IPS-NIHi7 (cell line): ENCODE data around the gene TNMD.
A peak's percentile ranks its signal among the peaks of the same experiment; 100 is the strongest.
"Not testable (repeated sequence)": the region's sequence is repeated elsewhere in the genome, so short reads cannot be mapped to it uniquely, and the experiment has no call there.

Experiments
- DNase-seq: peaks from one replicate; pipeline ENCODE4 v3.0.0; 2012; ENCODE audit warnings: mixed read lengths; ENCODE audit errors: extremely low spot score

The TNMD gene

DNA sequence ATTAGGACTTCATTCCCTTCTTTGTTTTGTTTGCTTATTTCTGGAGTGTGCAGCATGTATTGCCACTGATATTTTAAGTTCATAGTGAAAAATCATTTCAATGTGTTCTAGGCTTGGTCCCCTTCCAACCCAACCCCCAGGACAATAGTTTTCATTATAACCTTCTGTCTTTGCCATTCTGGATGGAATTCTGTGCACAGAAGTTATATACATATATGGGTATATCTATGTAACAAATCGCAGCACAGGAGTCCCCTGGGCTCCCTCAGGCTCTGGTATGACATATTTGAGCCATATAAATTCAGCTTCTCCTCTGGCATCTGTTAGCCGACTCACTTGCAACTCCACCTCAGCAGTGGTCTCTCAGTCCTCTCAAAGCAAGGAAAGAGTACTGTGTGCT is at the start of gene TNMD:
Gene TNMD, plus strand, starts transcription at position 326 of the 400 bp plus-strand sequence. CDS start 83 bp downstream, outside the sequence.
- no peak for DNase-seq

DNA sequence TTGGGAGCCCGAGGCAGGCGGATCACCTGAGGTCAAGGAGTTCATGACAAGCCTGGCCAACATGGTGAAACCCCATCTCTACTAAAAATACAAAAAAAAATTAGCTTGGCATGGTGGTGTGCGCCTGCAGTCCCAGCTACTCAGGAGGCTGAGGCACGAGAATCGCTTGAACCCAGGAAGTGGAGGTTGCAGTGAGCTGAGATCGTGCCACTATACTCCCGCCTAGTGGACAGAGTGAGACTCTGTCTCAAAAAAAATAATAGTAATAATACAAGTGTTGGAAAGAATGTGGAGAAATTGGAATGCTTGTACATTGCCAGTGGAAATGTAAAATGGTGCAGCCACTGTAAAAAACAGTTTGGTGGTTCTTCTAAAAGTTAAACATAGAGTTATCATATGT is 19.2 kb upstream of the TNMD start:
- DNase-seq, result not testable (repeated sequence)

DNA sequence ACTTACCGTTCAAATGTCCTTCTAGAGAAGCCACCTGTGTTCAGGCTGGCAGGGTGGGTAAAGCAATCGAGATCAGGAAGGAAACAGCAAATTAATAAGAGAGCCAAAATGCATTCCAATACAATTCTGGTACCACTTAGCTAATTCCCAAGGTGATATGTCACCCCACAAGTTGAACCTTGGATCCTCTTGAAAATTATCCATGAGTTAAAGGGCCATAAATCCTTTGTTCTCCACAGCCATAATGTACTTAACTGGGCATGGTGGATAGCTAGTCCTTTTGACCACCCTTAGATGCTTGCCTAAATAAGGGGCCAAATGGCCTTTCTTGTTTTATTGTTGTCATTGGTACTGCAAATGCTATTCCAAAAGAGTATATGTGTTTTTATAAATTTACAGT is 2.0 kb downstream of the TNMD start:
- no peak for DNase-seq

DNA sequence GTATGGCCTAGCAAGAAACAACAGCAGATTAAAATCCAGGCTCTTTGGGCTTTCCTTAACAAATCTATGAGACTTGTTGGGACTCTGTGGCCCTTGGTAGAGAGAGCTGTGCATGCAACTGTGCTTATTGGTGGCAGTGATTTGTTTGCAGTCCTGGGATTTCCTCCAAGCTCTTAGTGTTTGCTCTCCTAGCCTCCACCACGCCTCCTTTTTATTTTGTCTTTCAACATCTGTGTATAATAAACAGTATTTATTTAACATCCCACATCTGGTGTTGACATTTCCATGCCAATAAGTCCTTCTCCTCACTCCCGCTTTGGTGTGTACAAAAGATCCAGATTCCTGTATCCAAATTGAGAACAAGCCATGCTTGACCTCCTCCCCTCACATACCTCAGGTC is 3.1 kb downstream of the TNMD start:
- no peak for DNase-seq

DNA sequence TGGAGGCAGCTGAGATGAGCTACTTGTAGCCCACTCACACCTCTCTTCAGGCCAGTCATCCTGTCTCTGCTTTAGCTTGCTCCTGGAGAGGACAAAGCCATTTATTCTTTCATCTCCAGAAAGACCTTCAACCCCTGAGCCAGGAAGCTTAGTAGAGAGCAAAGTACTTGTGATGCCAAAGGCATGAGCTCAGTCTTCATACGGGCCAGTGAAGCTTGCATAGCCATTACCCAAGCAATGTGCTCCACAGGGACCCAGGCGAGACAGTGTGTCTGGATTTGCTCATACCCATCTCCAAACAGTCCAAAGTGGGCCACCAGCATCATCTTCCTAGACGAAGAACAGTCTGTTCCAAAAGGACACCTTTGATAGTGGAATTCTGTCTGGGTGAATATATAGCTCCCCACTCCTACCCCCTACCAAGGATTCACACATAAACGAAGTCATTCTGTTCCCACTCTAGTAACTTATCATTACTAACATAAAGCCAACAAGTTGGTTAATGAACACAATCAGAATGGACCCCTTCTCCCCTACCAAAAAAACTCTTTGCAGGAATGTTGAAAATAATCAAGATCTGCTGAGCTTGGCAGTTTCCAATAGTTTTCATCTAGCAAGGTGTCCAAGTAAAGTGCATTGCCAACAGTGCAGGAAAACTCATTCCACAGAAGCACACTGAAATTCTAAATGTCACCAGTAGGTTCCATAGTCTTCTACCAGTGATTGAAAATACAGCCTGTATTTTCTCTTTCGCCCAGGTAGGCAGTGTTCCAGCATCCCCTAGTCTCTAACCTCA is 6.7 kb downstream of the TNMD start:
- no peak for DNase-seq

DNA sequence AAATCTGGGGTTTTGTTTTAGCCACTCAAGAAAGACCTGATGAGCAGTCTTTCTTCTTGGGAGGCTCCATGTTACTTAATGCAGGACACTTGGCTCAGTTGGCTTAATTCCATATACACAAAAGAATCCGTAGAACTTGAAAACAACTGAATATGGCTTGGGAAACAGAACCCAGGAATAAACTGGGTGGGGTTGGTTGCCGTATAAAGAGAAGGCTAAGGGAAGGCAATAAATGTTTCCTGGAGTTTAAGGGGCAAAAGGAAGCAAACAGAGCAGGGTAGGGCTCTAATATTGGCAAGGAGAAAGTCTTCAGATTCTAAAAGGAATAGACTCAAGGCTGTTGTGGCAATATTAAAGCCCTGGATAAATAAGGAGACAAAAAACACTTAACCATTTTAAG is 8.4 kb downstream of the TNMD start:
- no peak for DNase-seq

DNA sequence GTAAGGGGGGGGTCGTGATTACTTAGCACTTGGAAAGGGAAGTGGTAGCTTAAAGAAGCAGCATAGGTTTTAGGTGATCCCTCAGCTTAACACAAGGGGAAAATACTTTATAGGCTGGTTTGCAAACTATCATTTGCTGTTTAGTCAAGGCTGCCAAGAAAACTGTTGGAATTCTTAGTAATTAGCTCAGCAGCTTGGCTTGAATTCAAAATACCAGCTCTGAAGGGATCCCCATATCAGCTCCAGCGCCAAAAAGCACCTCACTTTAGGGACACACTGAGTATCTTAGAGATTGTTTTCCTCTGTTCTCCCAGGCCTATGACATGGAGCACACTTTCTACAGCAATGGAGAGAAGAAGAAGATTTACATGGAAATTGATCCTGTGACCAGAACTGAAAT is 8.8 kb downstream of the TNMD start:
- peak; percentile 19 for DNase-seq

DNA sequence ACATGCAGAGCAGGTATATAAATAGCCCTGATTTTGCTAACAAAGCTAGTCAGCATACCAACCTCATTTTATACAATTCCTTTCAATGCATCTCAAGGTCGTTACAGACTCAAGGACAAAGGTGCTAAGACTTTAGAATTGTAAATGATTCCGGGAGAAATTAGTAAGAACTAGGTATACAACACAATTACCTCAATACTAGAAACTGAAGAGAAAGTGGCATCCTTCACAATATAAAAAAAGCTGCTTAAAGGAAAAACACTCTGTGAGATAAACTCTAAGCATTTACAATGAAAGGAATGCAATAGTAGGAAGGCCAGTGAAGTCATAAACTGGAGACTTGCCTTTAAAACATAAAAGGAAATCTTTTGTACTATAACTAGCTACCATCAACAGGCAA is 11.9 kb downstream of the TNMD start:
- no peak for DNase-seq

DNA sequence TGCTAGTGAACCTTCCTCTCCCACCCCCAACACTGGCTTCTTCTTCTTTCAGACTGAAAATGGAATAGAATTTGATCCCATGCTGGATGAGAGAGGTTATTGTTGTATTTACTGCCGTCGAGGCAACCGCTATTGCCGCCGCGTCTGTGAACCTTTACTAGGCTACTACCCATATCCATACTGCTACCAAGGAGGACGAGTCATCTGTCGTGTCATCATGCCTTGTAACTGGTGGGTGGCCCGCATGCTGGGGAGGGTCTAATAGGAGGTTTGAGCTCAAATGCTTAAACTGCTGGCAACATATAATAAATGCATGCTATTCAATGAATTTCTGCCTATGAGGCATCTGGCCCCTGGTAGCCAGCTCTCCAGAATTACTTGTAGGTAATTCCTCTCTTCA is 14.7 kb downstream of the TNMD start:
- DNase-seq, result no peak

DNA sequence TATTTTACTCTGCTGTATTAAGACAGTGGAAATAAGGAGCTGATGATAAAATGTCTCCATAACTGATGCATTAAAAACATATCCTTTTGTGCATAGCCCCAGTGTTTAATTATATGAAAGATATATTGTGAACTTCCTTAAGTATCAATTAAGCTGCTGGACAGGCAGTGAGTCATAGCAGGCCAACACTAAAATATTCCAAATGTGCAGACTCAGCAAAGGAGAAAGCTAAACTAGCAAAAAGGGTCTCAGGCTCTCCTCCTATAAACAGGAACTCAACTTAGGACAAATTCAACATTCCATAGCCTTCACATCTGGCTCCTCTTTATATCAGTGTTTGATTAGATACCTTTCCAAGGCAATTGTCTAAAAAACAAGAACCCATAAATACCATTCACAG is 15.6 kb downstream of the TNMD start:
- DNase-seq, result no peak

DNA sequence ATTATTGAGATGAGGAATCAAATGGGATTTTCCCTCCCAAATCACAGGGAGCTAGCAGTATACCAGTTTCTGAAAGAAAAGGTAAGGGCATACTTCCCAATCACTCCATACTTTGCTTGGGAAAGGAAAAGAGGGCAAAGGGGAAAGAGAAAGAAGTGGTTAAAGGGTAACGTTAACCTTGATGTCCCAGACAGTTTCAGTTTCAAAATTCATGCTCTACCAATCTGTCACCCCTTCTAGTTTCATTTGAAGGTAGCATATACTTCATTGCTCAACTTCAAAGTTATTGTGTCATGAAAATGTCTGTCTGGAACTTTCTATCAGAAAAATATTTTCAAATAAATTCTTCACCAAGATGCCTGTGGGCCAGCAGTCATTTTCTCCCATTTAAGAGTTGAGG is 16.0 kb downstream of the TNMD start:
- no peak for DNase-seq

DNA sequence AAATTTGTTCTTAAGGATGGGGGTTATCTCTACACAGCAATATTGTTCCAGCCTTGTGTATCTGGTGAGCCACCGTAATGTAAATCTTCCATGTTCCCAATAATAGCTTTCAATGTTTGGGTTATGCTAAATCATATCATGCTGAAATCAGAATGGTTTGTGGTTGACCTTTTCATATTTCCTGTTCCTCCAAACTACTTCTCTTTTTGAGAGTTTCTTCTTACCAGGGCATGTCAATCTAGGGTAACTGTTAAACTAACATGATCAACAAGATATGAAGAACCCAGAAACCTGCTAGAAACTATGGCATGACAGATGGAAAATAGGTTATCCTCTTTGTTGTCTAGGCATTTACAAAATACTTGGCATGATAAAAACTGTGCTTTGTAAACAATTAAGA is 22.0 kb downstream of the TNMD start:
- no peak for DNase-seq

DNA sequence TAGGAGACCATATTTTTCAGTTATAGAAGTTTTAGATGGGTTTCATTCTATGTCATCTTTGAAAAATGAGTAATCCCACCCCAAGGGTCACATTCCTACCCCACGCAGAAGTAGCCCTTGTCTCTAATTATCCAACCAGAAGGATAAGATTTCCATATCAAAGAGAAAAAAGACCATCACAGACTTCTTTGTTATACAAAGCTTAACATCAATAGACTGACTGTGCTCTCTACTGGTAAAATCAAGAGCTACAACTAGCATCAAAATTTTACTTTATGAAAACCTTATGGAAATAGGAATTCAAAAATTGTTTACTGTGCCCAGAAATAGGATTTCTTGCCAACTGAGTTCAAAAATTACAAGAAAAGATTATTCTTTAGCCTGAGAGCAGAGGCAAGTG is 24.9 kb downstream of the TNMD start:
- DNase-seq, result no peak

DNA sequence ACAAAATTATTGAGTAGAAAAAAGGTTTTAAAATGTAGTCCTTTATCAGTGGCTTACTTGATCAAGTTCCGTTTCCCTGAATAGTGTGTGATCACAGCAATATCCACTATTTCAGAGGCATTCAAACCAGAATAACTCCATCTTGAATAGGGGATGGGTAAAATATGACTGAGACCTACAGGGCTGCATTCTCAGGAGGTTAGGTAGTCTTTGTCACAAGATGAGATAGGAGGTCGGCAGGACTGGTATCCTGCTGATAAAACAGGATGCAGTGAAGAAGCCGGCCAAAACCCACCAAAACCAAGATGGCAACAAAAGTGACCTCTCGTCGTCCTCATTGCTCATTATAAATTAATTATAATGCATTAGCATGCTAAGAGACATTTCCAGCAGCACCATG is 27.2 kb downstream of the TNMD start:
- DNase-seq, result no peak

DNA sequence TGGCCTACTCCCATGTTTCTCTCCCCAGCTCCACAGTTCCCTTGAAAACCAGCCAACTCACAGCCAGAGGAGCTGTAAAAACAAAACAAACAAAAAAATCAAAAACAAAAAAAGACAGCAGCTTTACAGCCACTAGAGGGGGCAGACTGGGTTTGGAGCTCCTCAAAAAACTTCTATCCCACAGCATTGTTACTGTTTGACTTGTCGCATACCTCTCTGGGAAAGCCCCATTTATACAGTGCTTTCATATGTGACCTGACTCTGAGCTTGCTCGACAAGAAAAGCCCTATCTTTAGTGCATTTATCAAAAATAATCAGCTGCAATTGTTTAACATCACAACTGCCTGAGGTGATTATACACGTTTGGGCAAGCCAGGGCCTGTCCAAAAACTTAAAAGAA is 30.3 kb downstream of the TNMD start:
- peak; percentile 63 for DNase-seq

DNA sequence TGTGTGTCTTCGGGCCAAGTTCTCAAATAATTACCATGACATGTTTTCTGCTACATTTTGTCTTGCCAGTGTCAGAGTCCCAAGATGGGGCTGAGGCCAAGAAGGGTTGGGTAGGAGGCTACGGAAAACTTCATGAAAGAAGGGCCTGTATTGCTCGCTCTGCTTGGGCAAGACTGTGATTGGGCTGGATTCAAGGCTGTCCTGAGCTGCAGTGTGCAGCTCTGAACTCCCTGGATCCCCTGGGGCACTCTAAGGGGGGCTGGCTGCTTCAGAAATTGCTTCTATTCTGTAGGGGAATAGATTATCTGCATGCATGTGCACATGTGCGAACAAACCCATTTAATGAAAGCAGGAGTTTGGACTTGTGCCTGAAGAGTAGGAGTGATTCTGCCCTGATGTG is 38.3 kb downstream of the TNMD start:
- DNase-seq, result no peak

DNA sequence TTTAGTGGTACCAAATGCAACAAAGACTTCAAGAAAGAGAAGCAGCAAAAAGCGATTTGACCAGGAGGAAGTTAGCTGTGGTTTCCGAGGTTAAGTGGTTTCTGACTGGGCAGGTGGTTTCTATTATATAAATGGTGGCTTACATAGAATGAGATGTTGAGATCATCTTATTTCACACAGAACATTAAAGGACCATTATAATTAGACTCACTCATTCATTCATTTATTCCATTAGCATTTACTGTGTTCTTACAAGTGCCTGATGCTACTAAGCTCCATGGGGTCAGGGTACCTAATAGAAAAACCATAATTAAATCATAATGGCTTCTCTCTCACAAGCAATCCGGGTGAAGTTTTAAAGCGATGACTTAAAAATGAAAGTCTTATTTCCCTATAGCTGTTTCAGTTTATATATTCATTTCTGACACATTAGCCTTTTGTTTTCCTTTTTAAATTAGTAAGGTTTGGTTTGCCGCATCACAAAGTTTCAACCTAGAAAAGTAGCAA is 41.3 kb downstream of the TNMD start:
- DNase-seq, result no peak

DNA sequence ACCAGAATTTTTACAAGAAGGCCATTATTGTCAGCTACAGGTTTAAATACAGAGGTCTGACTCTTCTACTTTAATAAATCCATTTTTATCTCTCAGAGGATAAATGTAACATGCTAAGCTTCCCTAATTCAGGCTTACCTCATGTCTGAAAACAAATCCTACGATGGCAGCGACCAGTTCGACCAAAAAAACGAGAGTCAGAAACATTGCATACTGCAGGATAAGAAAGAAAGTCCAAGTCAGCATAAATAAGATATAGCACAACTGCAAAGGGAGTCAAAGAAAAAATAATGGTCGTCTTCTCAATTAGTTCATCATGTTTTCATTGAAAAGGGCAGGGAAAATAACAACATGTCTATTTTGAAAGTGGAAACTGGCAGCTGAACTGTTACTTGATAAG is 50.3 kb downstream of the TNMD start:
- no peak for DNase-seq

DNA sequence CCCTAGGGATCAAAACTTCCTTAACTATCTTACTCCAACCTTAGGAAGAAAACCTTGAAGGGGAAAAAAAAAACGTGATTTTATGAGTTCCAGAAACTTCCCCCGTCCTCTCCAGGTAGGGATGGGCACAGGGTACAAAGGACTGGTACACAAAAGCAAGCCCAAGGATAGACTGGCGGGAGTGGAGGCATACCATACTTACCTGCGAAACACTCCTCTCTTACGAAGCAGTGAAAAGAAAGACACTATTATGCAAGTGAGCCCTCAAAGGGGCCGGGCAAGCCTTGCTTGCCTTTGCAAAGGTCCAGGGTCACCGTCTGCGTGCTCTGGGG is 51.2 kb downstream of the TNMD start:
- no peak for DNase-seq

DNA sequence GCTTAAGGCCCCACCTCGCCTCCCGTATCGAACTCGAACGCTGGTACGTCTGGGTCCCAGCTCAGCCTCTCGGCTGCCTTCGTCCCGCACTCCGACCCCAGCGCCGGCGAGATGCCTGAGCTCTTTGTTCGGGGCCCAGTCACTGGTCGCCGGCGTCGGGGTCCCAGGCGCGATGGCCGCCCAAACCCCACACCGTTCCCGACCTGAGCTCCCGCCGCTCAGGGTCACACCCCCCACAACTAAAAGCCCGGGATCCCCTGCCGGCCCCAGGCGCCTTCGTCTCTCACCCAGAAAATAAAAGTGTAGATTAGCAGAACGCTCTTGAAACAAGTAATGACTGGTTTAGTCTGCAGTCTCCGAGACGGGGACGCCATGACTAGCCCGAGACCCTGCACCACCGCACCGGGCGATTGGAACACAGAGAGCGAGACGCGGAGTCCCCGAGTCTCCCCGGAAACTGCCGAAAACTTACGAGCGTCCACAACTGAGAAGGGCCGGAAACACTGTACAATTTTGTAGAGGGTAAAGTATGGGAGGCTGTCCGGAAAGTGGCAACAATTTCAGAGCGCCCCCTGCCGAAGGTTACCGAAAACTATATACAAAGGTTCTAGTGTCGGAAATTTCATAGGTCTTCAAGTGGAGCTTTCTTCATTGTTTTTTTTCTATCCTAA is 51.7 kb downstream of the TNMD start, which contains the start of gene TSPAN6:
Gene TSPAN6, minus strand, starts transcription at position 486 of the 671 bp plus-strand sequence. Its CDS starts 112 bp downstream, at position 374.
- peak; percentile 74 for DNase-seq

DNA sequence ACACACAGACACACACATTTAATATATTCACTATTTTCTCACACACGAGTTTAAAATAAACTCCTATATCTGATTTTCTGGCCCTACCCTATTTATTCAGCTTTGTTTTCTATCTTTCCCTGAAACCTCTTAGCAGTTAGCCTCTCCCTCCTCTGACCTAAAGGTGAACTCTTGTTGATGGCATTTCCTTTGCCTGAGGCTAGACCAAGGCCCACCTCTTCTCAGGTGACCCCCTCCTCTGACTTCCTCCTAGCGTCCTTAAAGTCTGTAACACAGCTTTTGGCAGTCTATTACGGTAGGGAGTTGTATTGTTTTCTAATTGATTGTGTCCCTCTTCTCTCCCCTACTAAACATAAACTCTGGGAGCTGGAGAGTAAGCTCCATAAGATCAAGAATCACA is 57.6 kb downstream of the TNMD start:
- DNase-seq, result peak; percentile 37

DNA sequence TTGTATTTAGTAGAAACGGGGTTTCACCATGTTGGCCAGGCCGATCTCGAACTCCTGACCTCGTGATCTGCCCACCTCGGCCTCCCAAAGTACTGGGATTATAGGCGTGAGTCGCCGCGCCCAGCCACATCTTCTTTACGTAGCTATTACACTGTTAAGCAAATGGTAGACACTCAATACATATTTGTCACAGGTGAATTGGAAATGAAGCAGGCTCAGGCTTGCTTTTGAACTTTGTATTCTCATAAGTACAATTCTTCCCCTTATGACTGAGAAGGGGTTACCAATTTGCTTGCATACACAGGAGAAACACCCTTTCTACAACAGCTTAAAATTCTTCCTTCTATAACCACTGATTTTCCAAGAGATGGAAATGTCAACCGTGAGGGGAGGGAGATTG is 58.5 kb downstream of the TNMD start:
- DNase-seq, result no peak
